Liver (tissue), 9 donors: ENCODE measurements around the gene PNKD. TPM values are rescaled to one million over a fixed set of nuclear protein-coding genes. Genes with fewer than 3 reads are reported as not detected.

Experiments
- DNase-seq: peaks from one replicate; pipeline ENCODE4 v3.0.0-alpha.2; 2017; ENCODE audit warnings: low spot score
- H3K27ac ChIP-seq, 2 donors: one replicate each; pipeline ENCODE4 v1.7.0; 2013; ENCODE audit warnings: inconsistent platforms in 2 of 2, low read length in 2 of 2, control low read depth in 1 of 2, low read depth in 1 of 2, mild to moderate bottlenecking in 1 of 2
- H3K27me3 ChIP-seq, 4 donors: one replicate each; pipeline versions ENCODE4 v1.6.1 to v1.7.0; 2013; ENCODE audit warnings: low read length in 3 of 4, inconsistent platforms in 1 of 4, mild to moderate bottlenecking in 1 of 4, moderate library complexity in 1 of 4; ENCODE audit not compliant: control insufficient read depth in 4 of 4, insufficient read depth in 4 of 4
- H3K36me3 ChIP-seq, 4 donors: one replicate each; pipeline versions ENCODE4 v1.6.1 to v1.7.0; 2013; ENCODE audit warnings: low read length in 3 of 4, mild to moderate bottlenecking in 3 of 4, low read depth in 1 of 4, moderate library complexity in 1 of 4; ENCODE audit not compliant: control insufficient read depth in 4 of 4, insufficient read depth in 3 of 4
- H3K4me1 ChIP-seq, 4 donors: one replicate each; pipeline versions ENCODE4 v1.6.1 to v1.7.0; 2013; ENCODE audit warnings: low read length in 3 of 4, mild to moderate bottlenecking in 3 of 4, moderate library complexity in 1 of 4; ENCODE audit not compliant: control insufficient read depth in 4 of 4, insufficient read depth in 4 of 4
- H3K4me3 ChIP-seq, 3 donors: one replicate each; pipeline versions ENCODE4 v1.6.1 to v1.7.0; 2013; ENCODE audit warnings: low read length in 3 of 3, control low read depth in 1 of 3, low read depth in 1 of 3, mild to moderate bottlenecking in 1 of 3
- H3K9ac ChIP-seq, 2 donors: one replicate each; pipeline ENCODE4 v1.7.0; 2013; ENCODE audit warnings: low read length in 2 of 2, mild to moderate bottlenecking in 2 of 2, moderate library complexity in 2 of 2, control low read depth in 1 of 2, low read depth in 1 of 2
- H3K9me3 ChIP-seq, 4 donors: one replicate each; pipeline versions ENCODE4 v1.6.1 to v1.7.0; 2013; ENCODE audit warnings: low read length in 3 of 4; ENCODE audit not compliant: control insufficient read depth in 4 of 4
- FOXA1 ChIP-seq: IDR thresholded peaks from 2 replicates; pipeline ENCODE4 v1.6.1; 2016; ENCODE audit warnings: antibody characterized with exemption
- FOXA2 ChIP-seq: IDR thresholded peaks from 2 replicates; pipeline ENCODE4 v1.6.1; 2016; ENCODE audit warnings: antibody characterized with exemption
- GABPA ChIP-seq, 2 donors: IDR thresholded peaks in 1 of 2; conservative IDR thresholded peaks in 1 of 2; 2 replicates each; pipeline ENCODE4 v1.6.1; 2016; ENCODE audit warnings: antibody characterized with exemption in 2 of 2, mild to moderate bottlenecking in 1 of 2, moderate library complexity in 1 of 2
- HNF4G ChIP-seq: IDR thresholded peaks from 2 replicates; pipeline ENCODE4 v1.6.1; 2016; ENCODE audit warnings: antibody characterized with exemption
- JUND ChIP-seq, 2 donors: IDR thresholded peaks; 2 replicates each; pipeline ENCODE4 v1.6.1; 2016; ENCODE audit warnings: antibody characterized with exemption in 2 of 2
- NR2F2 ChIP-seq: IDR thresholded peaks from 2 replicates; pipeline ENCODE4 v1.6.1; 2016; ENCODE audit warnings: antibody characterized with exemption
- RAD21 ChIP-seq, 2 donors: IDR thresholded peaks; 2 replicates each; pipeline ENCODE4 v1.6.1; 2016; ENCODE audit warnings: antibody characterized with exemption in 2 of 2, mild to moderate bottlenecking in 2 of 2
- RXRA ChIP-seq, 2 donors: IDR thresholded peaks; 2 replicates each; pipeline ENCODE4 v1.6.1; 2017 to 2018; ENCODE audit warnings: antibody characterized with exemption in 2 of 2, mild to moderate bottlenecking in 1 of 2
- SP1 ChIP-seq: IDR thresholded peaks from 2 replicates; pipeline ENCODE4 v1.6.1; 2018; ENCODE audit warnings: antibody characterized with exemption, mild to moderate bottlenecking
- TAF1 ChIP-seq: conservative IDR thresholded peaks from 2 replicates; pipeline ENCODE4 v1.6.1; 2016; ENCODE audit warnings: antibody characterized with exemption, mild to moderate bottlenecking
- YY1 ChIP-seq: IDR thresholded peaks from 2 replicates; pipeline ENCODE4 v1.6.1; 2016; ENCODE audit warnings: antibody characterized with exemption, mild to moderate bottlenecking
- WGBS: extraction: QIAGEN DNeasy Blood & Tissue Kit; methylation state at CpG from one replicate; pipeline ENCODE4 v1.1.7; 2013; 5-methylcytosine and 5-hydroxymethylcytosine counted together
- polyA plus RNA-seq, 2 donors: library from polyadenylated mRNA; stranded (reverse) in 1 of 2; unstranded in 1 of 2; fragments of 200-250 nt in 1 of 2; fragments of >200 nt in 1 of 2; fragmentation: Nextera tagmentation in 1 of 2; extraction: Ambion mirVana in 1 of 2; gene quantifications; one replicate each; pipeline versions ENCODE4 v1.2.1 to v1.2.3, GENCODE V29; 2013 to 2015
- total RNA-seq, 2 donors: library from RNA; depleted of rRNA; stranded (reverse); fragments of >200 nt; gene quantifications; one replicate each; pipeline ENCODE4 v1.2.3, GENCODE V29; 2014
- TF ChIP-seq, protein P1 (sequence below): IDR thresholded peaks from 2 replicates; pipeline ENCODE4 v1.6.1; 2016; ENCODE audit warnings: antibody characterized with exemption, mild to moderate bottlenecking
- TF ChIP-seq, protein P2 (sequence below): IDR thresholded peaks from 2 replicates; pipeline ENCODE4 v1.6.1; 2016; ENCODE audit warnings: antibody characterized with exemption
- TF ChIP-seq, protein P3 (sequence below): fragments of 150-350 bp; IDR thresholded peaks from 2 replicates; pipeline ENCODE4 v1.5.1; 2017; ENCODE audit warnings: improper control_type of control experiment, low read depth, low read length; ENCODE audit not compliant: missing input control
- TF ChIP-seq, protein P4 (sequence below): IDR thresholded peaks from 2 replicates; pipeline ENCODE4 v1.6.1; 2016; ENCODE audit warnings: antibody characterized with exemption
- donor health status: healthy.
- donor health status: healthy.
- donor health status: healthy.
- donor health status: healthy.
- donor health status: healthy.

The PNKD gene
- total and polyA plus RNA-seq, 4 donors: 28.5 to 161 (median 94.9) TPM

DNA sequence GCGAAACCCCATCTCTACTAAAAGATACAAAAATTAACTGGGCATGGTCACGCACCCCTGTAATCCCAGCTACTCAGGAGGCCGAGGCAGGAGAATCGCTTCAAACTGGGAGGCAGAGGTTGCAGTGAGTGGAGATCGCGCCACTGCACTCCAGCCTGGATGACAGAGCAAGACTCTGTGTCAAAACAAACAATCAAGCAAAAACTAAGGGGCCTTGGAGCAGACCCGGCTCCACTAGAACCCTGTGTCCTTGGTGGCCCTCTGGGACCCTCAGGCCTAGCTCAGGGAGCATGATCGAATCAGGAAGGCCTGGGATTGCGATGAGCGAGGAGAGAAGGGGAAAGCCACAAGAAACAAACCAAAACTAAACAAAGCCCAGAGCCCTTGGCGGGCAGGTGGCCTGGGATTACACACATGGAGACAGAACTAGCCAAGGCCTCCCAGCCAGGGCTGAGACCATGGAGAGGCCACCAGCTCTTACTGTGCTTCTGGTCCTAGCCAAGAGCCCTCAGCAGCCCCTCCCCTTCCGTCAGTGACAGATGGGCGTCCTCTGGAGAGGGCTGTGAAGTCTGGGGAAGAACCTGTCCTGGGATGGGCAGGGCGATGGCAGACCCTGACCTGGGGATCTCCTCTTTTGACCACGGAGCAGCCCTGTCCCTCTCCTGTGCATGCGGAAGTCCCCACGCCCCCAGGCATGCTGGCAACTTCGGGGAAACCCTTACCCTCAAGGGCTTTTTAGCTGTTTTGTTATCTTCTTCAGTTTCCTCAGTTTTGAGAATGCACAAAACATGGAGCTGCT lies 58.9 kb downstream of the PNKD start:
- Histone ChIP-seq H3K4me1 (peaks cover 10 to 28% (median 22%) of the 10 kb centered on the region in 4 donors), H3K27me3 (no peaks in the 10 kb centered on the region), H3K9me3 (no peaks in the 10 kb centered on the region), H3K27ac (no peak overlapping the region), H3K9ac (no peak overlapping the region), H3K4me3 (no peak overlapping the region), H3K36me3 (peaks cover 0 to 2% (median under 1%) of the 10 kb centered on the region in 4 donors)
- WGBS: 87% methylated on average over 18 of the region's 18 CpGs
- no peak for TF ChIP-seq RXRA (IDR thresholded peaks at IDR 0.05)
- TF ChIP-seq YY1: no peak
- no peak for TF ChIP-seq NR2F2
- TF ChIP-seq SP1: no peak
- TF ChIP-seq, protein P1, sequence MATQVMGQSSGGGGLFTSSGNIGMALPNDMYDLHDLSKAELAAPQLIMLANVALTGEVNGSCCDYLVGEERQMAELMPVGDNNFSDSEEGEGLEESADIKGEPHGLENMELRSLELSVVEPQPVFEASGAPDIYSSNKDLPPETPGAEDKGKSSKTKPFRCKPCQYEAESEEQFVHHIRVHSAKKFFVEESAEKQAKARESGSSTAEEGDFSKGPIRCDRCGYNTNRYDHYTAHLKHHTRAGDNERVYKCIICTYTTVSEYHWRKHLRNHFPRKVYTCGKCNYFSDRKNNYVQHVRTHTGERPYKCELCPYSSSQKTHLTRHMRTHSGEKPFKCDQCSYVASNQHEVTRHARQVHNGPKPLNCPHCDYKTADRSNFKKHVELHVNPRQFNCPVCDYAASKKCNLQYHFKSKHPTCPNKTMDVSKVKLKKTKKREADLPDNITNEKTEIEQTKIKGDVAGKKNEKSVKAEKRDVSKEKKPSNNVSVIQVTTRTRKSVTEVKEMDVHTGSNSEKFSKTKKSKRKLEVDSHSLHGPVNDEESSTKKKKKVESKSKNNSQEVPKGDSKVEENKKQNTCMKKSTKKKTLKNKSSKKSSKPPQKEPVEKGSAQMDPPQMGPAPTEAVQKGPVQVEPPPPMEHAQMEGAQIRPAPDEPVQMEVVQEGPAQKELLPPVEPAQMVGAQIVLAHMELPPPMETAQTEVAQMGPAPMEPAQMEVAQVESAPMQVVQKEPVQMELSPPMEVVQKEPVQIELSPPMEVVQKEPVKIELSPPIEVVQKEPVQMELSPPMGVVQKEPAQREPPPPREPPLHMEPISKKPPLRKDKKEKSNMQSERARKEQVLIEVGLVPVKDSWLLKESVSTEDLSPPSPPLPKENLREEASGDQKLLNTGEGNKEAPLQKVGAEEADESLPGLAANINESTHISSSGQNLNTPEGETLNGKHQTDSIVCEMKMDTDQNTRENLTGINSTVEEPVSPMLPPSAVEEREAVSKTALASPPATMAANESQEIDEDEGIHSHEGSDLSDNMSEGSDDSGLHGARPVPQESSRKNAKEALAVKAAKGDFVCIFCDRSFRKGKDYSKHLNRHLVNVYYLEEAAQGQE: no peak
- no peak for TF ChIP-seq HNF4G
- no peak for TF ChIP-seq TAF1
- TF ChIP-seq, protein P2, sequence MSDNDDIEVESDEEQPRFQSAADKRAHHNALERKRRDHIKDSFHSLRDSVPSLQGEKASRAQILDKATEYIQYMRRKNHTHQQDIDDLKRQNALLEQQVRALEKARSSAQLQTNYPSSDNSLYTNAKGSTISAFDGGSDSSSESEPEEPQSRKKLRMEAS: no peak
- TF ChIP-seq FOXA1: no peak
- no peak for TF ChIP-seq GABPA (IDR thresholded peaks at IDR 0.05 in 1 of 2, conservative IDR thresholded peaks at IDR 0.05 in 1 of 2)
- no peak for TF ChIP-seq FOXA2
- no peak for TF ChIP-seq RAD21 (IDR thresholded peaks at IDR 0.05)
- no peak for TF ChIP-seq JUND (IDR thresholded peaks at IDR 0.05)
- TF ChIP-seq, protein P3, sequence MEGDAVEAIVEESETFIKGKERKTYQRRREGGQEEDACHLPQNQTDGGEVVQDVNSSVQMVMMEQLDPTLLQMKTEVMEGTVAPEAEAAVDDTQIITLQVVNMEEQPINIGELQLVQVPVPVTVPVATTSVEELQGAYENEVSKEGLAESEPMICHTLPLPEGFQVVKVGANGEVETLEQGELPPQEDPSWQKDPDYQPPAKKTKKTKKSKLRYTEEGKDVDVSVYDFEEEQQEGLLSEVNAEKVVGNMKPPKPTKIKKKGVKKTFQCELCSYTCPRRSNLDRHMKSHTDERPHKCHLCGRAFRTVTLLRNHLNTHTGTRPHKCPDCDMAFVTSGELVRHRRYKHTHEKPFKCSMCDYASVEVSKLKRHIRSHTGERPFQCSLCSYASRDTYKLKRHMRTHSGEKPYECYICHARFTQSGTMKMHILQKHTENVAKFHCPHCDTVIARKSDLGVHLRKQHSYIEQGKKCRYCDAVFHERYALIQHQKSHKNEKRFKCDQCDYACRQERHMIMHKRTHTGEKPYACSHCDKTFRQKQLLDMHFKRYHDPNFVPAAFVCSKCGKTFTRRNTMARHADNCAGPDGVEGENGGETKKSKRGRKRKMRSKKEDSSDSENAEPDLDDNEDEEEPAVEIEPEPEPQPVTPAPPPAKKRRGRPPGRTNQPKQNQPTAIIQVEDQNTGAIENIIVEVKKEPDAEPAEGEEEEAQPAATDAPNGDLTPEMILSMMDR: no peak
- TF ChIP-seq, protein P4, sequence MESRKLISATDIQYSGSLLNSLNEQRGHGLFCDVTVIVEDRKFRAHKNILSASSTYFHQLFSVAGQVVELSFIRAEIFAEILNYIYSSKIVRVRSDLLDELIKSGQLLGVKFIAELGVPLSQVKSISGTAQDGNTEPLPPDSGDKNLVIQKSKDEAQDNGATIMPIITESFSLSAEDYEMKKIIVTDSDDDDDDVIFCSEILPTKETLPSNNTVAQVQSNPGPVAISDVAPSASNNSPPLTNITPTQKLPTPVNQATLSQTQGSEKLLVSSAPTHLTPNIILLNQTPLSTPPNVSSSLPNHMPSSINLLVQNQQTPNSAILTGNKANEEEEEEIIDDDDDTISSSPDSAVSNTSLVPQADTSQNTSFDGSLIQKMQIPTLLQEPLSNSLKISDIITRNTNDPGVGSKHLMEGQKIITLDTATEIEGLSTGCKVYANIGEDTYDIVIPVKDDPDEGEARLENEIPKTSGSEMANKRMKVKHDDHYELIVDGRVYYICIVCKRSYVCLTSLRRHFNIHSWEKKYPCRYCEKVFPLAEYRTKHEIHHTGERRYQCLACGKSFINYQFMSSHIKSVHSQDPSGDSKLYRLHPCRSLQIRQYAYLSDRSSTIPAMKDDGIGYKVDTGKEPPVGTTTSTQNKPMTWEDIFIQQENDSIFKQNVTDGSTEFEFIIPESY: no peak
- DNase-seq: no peak
